Stimulated activated CD4-positive, alpha-beta T cell treated with anti-CD3 and anti-CD28 coated beads, Interleukin-2, amount 100 ng/mL, for 4 hours (primary cell): ENCODE measurements around the gene YPEL1.

ENCODE experiments used
- DNase-seq: peaks from one replicate; pipeline ENCODE4 v3.0.0-alpha.2; 2020; ENCODE audit warnings: low read depth

Gene YPEL1

GRCh38 chr22:21735200-21736083, at the start of gene YPEL1:
Gene YPEL1, minus strand, starts transcription at chr22:21735794. Its CDS starts 25,050 bp downstream, at chr22:21710744.
- DNase-seq: peak; percentile 92

DNA sequence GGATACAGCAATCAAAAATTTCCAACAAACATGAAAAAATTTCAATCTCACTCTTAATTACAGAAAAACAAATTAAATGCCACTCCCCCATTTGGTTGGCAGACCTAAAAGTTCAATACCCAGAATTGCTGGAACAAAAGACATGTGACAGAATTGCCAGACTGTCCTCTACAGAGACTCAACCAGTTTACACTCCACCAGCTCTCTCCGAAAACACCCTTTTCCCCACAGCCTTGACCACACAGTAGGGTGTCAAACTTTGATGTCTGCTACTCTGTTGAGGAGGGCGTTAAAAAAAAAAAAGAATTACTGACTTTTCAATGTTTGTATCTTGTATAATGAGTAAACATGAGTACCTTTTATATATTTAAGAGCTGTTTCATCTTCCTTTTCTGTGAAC, 44.7 kb upstream of the YPEL1 start:
- DNase-seq: no peak

- no peak for DNase-seq
These were observed 43.9 kb upstream of the YPEL1 start for GRCh38 chr22:21779444-21779843.

GRCh38 chr22:21778705-21779363, 43.2 kb upstream of the YPEL1 start:
- no peak for DNase-seq

GRCh38 chr22:21771631-21771976, 36.0 kb upstream of the YPEL1 start:
- no peak for DNase-seq

DNA sequence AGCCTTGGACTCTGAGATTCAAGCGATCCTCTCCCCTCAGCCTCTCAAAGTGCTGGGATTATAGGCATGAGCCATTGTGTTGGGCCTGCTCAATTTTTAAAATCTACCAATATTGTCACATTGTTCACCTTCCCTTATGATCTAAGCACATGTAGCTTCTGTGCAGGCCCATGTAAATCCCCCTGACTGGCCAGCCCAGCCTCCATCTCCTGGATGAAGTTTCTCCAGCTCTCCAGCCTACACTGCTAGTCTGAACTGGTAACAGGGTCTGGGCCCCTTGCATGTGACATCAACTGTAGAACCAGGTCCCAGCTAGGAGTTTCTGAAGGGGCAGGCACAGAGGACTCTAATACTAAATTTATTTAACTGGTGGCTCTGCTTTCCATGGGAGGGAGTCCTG, 32.8 kb upstream of the YPEL1 start:
- DNase-seq: no peak

DNA sequence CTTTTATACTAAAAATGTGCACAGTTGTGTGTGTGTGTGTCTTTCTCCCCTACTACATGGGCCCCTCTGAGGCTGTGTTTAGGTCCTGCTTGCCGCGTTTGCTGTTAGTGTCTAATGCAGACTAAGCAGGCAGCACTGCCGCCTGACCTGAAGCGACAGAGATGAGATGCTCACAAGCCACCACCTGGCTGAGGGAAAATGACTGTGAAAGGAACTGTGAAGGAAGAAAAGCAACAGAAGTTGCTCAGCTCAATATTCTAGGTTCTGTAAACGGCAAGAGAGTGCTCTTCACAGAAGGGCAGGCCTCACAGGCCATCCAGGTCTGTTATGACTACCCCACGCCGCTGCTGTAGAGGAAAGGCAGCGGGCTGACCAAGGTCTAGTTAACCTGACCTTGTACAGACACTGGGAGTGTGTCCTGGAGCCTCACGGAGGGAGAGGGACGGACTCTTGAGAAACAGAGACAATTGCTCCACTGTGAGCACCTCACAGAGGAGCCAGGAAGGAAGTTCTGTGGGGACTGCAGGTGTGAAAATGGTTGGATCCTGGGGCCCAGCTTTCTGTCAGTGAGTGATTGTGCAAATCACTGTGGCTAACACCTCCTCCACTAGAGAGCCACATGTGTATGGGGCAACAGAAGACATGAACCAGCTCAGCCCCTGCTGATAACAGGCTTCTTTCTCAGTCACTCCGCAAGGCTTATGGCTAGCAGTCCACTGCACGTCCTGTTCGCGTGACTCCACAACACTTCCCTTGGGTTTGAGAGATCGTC, 31.3 kb upstream of the YPEL1 start:
- peak; percentile 9 for DNase-seq

DNA sequence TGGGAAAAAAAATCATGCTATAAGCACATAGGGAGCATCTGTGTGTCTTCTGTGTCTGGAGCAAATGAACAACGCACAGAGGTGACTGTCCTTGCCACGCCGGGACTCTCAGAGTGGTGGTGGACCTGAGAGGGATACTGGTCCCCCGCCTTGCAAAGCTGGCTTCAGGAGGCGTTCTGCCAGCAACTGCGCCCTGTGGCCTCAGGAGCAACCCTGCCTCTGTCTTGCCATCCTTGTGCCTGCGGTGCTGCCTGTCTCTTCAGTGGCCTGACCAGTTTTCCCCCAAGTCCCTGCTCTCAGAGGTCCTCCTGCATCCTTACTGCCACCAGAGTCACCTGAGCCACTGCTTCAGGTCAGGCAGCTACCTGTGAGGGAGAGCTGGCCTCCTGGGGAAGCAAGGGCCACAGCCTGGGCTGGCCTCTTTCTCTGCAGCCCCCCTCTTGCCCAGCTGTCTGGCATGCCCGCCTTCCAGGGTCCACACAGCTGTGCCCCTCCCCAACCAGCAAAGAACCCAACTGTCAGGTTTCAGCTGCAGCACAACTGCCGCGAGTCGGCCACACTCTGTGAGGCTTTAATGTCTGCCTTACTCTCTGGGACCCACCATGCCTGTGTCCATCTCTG, 30.4 kb upstream of the YPEL1 start:
- DNase-seq: no peak

- no peak for DNase-seq
These were observed 28.6 kb upstream of the YPEL1 start for GRCh38 chr22:21764038-21764804.

- peak; percentile 23 for DNase-seq
These were observed 27.4 kb upstream of the YPEL1 start for GRCh38 chr22:21762712-21763581.

DNA sequence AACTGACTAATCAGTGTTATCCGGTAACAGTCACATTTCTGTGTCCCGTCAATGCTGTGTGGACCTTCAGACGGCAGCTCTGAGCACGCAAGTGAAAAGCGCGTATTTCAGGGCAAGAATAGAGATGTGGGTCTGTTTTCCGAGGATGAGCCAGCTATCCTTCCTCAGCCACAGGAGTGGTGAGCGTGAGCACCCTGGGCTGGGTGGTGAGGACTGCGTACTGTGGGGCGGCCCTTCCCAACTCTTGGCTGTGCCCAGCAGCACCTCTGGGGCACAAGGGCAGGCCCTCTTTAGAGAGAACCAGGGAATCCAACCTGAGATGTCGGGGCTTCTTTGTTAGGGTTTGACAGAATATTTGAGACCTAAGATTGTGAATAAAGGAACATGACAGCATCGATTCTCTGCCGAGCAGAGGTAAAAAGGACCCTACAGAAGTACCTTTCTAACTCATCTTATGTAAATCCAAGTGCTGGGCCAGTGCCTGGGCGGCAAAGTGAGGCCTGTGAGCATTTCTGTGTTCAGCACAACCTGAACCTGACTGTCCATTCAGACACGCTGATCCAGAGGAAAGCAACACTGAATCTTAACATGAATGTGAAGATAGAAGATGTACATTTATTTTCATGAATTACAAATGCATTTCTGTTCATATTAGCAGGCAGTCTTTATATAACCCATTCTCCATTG, 26.5 kb upstream of the YPEL1 start:
- DNase-seq: no peak

DNA sequence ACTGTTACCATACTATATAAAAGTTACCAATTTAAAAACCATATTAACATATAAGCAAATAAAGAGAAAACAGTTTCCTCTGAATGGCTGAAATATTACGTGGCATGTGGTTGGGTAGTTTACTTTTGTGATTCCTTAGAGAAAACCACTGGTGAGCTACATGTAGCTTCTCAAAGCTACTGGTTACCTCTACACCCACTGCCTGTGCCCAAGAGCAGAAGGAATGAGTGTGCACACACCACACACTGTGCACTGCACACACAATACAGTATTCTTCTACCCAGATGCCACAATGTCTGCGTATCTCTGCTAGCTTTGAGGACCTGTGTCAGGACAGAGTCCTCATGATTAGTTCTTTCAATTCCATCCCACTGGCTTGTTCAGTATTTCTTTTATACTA, 25.5 kb upstream of the YPEL1 start:
- DNase-seq: no peak

GRCh38 chr22:21760640-21761039, 25.0 kb upstream of the YPEL1 start:
- no peak for DNase-seq

DNA sequence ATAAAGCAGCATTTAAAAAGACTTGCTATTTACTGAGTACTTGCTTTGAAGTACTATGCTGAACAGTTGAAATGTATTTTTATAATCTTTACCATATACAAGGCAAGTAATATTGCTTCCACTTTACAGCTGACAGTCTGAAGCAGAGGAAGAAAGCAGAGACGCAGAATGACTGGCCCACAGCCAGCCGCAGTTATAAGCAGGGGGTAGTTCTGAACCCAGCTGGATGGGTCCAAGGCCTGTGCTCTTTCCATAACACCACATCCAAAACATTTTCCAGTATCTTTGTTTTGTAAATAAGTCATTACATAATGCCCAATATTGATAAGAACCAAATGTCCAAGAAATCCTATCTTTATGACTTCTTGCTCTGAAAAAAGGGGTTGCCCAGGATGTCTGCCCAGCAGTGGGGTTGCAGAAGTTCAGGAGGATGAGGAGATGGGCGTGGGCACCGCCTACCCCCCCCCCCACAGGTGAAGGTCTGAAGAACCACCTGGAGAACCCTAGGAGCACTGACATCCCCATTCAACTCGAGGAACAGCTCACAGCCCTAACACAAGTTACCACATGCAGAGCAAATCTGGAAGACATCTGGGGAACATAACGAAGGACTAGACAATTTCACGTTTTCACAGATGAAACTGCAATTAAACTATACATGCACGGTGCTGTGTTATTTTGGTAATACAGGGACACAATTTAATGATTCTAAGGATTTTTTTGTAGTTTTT, 24.2 kb upstream of the YPEL1 start:
- DNase-seq: no peak

- DNase-seq: no peak
These were observed 23.5 kb upstream of the YPEL1 start for GRCh38 chr22:21759093-21759492.

- no peak for DNase-seq
These were observed 22.7 kb upstream of the YPEL1 start for GRCh38 chr22:21758091-21758864.

DNA sequence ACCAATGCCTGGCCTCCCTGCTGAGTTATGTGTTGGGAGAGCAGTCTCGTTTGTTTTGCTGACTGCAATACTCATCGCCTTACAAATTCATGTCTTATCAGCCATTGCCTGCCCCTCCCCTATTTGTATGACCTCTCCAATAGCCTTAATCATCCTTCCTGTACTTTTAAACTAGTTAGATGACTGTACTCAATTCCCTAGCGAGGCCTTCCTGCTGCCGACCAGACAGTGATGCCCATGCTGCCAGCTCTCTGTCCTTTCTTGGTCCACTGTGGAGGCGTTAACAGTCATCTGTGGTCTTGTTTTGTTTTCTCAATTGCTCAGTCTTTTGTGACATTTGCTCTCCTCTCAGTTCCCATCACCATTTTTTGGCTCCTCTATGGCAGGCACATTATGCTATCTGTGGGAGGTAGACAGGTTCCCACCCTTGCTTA, 20.3 kb upstream of the YPEL1 start:
- DNase-seq: no peak

- DNase-seq: no peak
These were observed 18.9 kb upstream of the YPEL1 start for GRCh38 chr22:21754523-21754922.
